Neural progenitor cell (in vitro differentiated cells): Measurements from ENCODE around the gene ABLIM2.

ENCODE experiments used
- EZH2 ChIP-seq: fragments of 200-600 bp; sonication (generic); IDR thresholded peaks from 2 replicates; pipeline ENCODE4 v1.6.1; 2017; ENCODE audit warnings: antibody characterized with exemption, mild to moderate bottlenecking, moderate library complexity
- EZH2phosphoT487 ChIP-seq: fragments of 200-600 bp; sonication (generic); IDR thresholded peaks from 2 replicates; pipeline ENCODE4 v1.6.1; 2017; ENCODE audit warnings: antibody characterized with exemption
- TF ChIP-seq, protein P1 (sequence below): fragments of 200-600 bp; sonication (generic); IDR thresholded peaks from 2 replicates; pipeline ENCODE4 v1.5.1; 2017; ENCODE audit warnings: antibody characterized with exemption, mild to moderate bottlenecking

DNA sequence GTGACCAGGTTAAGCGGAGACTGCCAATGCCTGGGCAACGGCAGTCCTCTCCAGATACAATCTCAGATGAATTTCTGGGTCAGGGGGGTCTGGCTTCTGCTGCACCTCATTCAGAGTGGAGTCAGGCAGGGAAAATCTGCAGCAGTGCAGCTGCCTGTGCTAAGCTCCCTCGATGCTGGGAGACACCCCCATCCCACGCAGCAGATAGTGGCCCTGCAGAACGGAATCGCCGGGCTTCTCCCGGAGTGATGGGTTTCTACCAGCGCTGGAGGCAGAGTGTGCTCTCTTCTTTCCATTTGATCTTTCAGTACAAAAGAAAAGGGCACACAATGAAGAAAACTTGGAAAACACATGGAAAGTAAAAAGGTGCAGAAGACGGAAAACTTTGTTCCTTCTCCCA, 5.2 kb downstream of the ABLIM2 start:
- TF ChIP-seq, protein P1, sequence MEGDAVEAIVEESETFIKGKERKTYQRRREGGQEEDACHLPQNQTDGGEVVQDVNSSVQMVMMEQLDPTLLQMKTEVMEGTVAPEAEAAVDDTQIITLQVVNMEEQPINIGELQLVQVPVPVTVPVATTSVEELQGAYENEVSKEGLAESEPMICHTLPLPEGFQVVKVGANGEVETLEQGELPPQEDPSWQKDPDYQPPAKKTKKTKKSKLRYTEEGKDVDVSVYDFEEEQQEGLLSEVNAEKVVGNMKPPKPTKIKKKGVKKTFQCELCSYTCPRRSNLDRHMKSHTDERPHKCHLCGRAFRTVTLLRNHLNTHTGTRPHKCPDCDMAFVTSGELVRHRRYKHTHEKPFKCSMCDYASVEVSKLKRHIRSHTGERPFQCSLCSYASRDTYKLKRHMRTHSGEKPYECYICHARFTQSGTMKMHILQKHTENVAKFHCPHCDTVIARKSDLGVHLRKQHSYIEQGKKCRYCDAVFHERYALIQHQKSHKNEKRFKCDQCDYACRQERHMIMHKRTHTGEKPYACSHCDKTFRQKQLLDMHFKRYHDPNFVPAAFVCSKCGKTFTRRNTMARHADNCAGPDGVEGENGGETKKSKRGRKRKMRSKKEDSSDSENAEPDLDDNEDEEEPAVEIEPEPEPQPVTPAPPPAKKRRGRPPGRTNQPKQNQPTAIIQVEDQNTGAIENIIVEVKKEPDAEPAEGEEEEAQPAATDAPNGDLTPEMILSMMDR = no peak
- no peak for TF ChIP-seq EZH2
- no peak for TF ChIP-seq EZH2phosphoT487
